NT2/D1 (cell line): ENCODE results near the gene OR8G5.

ENCODE experiments used
- SUZ12 ChIP-seq: IDR thresholded peaks from 2 replicates; pipeline ENCODE4 v1.6.1; 2011; ENCODE audit not compliant: insufficient read length, insufficient read depth; ENCODE audit errors: extremely low read depth
- YY1 ChIP-seq: IDR thresholded peaks from 2 replicates; pipeline ENCODE4 v1.6.1; 2011; ENCODE audit not compliant: insufficient read length, insufficient read depth
- ZNF274 ChIP-seq: IDR thresholded peaks from 2 replicates; pipeline ENCODE4 v1.6.1; 2011; ENCODE audit warnings: mild to moderate bottlenecking, low read depth, low read length

GRCh38 chr11:124315052-124315451 is 58.9 kb downstream of the OR8G5 start:
- TF ChIP-seq YY1: no peak
- TF ChIP-seq ZNF274: no peak
- no peak for TF ChIP-seq SUZ12
